MM.1S (cell line): Measurements from ENCODE around the gene COL6A3.

ENCODE experiments used
- DNase-seq: peaks from one replicate; pipeline ENCODE4 v3.0.0-alpha.2; 2015
- H2AFZ ChIP-seq: fragments of 300-600 bp; sonication (generic); 2 replicates; pipeline ENCODE4 v1.6.0; 2016; ENCODE audit warnings: antibody characterized with exemption, low read length
- H3F3A ChIP-seq: fragments of 300-600 bp; sonication (generic); 2 replicates; pipeline ENCODE4 v1.6.1; 2016; ENCODE audit warnings: mild to moderate bottlenecking, antibody characterized with exemption, low read length, moderate library complexity, mixed read lengths; ENCODE audit not compliant: insufficient read depth
- H3K27ac ChIP-seq: fragments of 300-600 bp; sonication (generic); 2 replicates; pipeline ENCODE4 v1.5.1; 2016; ENCODE audit warnings: mild to moderate bottlenecking, low read length
- H3K27me3 ChIP-seq: fragments of 300-600 bp; sonication (generic); replicated peaks from 2 replicates; pipeline ENCODE4 v1.6.0; 2016; ENCODE audit warnings: low read length; ENCODE audit not compliant: insufficient read depth
- H3K36me3 ChIP-seq: fragments of 300-600 bp; sonication (generic); replicated peaks from 2 replicates; pipeline ENCODE4 v1.6.1; 2016; ENCODE audit warnings: mild to moderate bottlenecking, low read length, mixed read lengths; ENCODE audit not compliant: insufficient read depth
- H3K4me1 ChIP-seq: fragments of 300-600 bp; sonication (generic); 2 replicates; pipeline ENCODE4 v1.6.1; 2016; ENCODE audit warnings: low read length, mixed read lengths
- H3K4me2 ChIP-seq: fragments of 300-600 bp; sonication (generic); 2 replicates; pipeline ENCODE4 v1.6.0; 2016; ENCODE audit warnings: low read depth, low read length
- H3K4me3 ChIP-seq: fragments of 300-600 bp; sonication (generic); 2 replicates; pipeline ENCODE4 v1.5.1; 2016; ENCODE audit warnings: low read length, mixed read lengths
- H3K79me2 ChIP-seq: fragments of 300-600 bp; sonication (generic); 2 replicates; pipeline ENCODE4 v1.6.1; 2016; ENCODE audit warnings: mixed run types, low read length, mixed read lengths
- H3K9ac ChIP-seq: fragments of 300-600 bp; sonication (generic); 2 replicates; pipeline ENCODE4 v1.6.1; 2016; ENCODE audit warnings: low read length, mixed read lengths
- H3K9me2 ChIP-seq: fragments of 300-600 bp; sonication (generic); replicated peaks from 2 replicates; pipeline ENCODE4 v1.6.1; 2016; ENCODE audit warnings: mild to moderate bottlenecking, low read length, mixed read lengths; ENCODE audit not compliant: insufficient read depth
- H3K9me3 ChIP-seq: fragments of 300-600 bp; sonication (generic); replicated peaks from 2 replicates; pipeline ENCODE4 v1.6.1; 2016; ENCODE audit warnings: mild to moderate bottlenecking, low read length, mixed read lengths; ENCODE audit not compliant: insufficient read depth
- H4K20me1 ChIP-seq: fragments of 300-600 bp; sonication (generic); 2 replicates; pipeline ENCODE4 v1.6.1; 2016; ENCODE audit warnings: mild to moderate bottlenecking, low read length, moderate library complexity, mixed read lengths; ENCODE audit not compliant: insufficient read depth
- CTCF ChIP-seq: fragments of 300-600 bp; sonication (generic); IDR thresholded peaks from 2 replicates; pipeline ENCODE4 v1.5.1; 2016; ENCODE audit warnings: antibody characterized with exemption, low read length, mixed read lengths
- EZH2 ChIP-seq: fragments of 300-600 bp; sonication (generic); optimal IDR thresholded peaks from 2 replicates; pipeline ENCODE3; 2017; ENCODE audit warnings: low read depth, mild to moderate bottlenecking, antibody characterized with exemption, low read length, mixed read lengths
- EZH2phosphoT487 ChIP-seq: fragments of 300-600 bp; sonication (generic); IDR thresholded peaks from 2 replicates; pipeline ENCODE4 v1.6.1; 2018; ENCODE audit warnings: antibody characterized with exemption, low read length

Gene COL6A3

GRCh38 chr2:237449193-237449881, 35.4 kb upstream of the COL6A3 start:
- DNase-seq, result no peak
- no peak overlapping the region for H2AFZ ChIP-seq
- H4K20me1 ChIP-seq, result no peaks in the 10 kb centered on the region
- no peaks in the 10 kb centered on the region for H3K9me3 ChIP-seq
- no peaks in the 10 kb centered on the region for H3K9me2 ChIP-seq
- H3K27ac ChIP-seq, result no peak overlapping the region
- no peaks in the 10 kb centered on the region for H3K4me1 ChIP-seq
- no peak overlapping the region for H3K4me2 ChIP-seq
- no peak overlapping the region for H3K9ac ChIP-seq
- peaks cover 14% of the 10 kb centered on the region for H3K27me3 ChIP-seq
- no peaks in the 10 kb centered on the region for H3K36me3 ChIP-seq
- H3K4me3 ChIP-seq, result no peak overlapping the region
- TF ChIP-seq CTCF (no peak), EZH2 (no peak), EZH2phosphoT487 (no peak)
- H3K79me2 ChIP-seq, result no peaks in the 10 kb centered on the region
- no peaks in the 10 kb centered on the region for H3F3A ChIP-seq

GRCh38 chr2:237448626-237449025, 34.7 kb upstream of the COL6A3 start:
- DNase-seq, result no peak

GRCh38 chr2:237448171-237448570, 34.2 kb upstream of the COL6A3 start:
- no peaks in the 10 kb centered on the region for H3F3A ChIP-seq
- H3K36me3 ChIP-seq, result no peaks in the 10 kb centered on the region
- no peaks in the 10 kb centered on the region for H3K9me2 ChIP-seq
- H3K9me3 ChIP-seq, result no peaks in the 10 kb centered on the region
- H3K9ac ChIP-seq, result no peak overlapping the region
- H3K27me3 ChIP-seq, result peaks cover 14% of the 10 kb centered on the region
- no peaks in the 10 kb centered on the region for H3K79me2 ChIP-seq
- no peak for DNase-seq
- H3K4me2 ChIP-seq, result no peak overlapping the region
- H3K27ac ChIP-seq, result no peak overlapping the region
- no peaks in the 10 kb centered on the region for H4K20me1 ChIP-seq
- TF ChIP-seq CTCF (no peak), EZH2 (no peak), EZH2phosphoT487 (no peak)
- H2AFZ ChIP-seq, result no peak overlapping the region
- H3K4me1 ChIP-seq, result no peaks in the 10 kb centered on the region
- no peak overlapping the region for H3K4me3 ChIP-seq

More at GRCh38 chr2:237448626-237449025, 34.7 kb upstream of the COL6A3 start:
- no peak for TF ChIP-seq EZH2phosphoT487
- TF ChIP-seq CTCF, result no peak
- TF ChIP-seq EZH2, result no peak
- Histone ChIP-seq H3K27me3 (peaks cover 14% of the 10 kb centered on the region), H3K9me2 (no peaks in the 10 kb centered on the region), H4K20me1 (no peaks in the 10 kb centered on the region), H3K9me3 (no peaks in the 10 kb centered on the region), H3K27ac (no peak overlapping the region), H3K9ac (no peak overlapping the region), H3K4me1 (no peaks in the 10 kb centered on the region), H3F3A (no peaks in the 10 kb centered on the region), H2AFZ (no peak overlapping the region), H3K4me2 (no peak overlapping the region), H3K4me3 (no peak overlapping the region), H3K36me3 (no peaks in the 10 kb centered on the region), H3K79me2 (no peaks in the 10 kb centered on the region)
